Stimulated activated CD8-positive, alpha-beta memory T cell treated with anti-CD3 and anti-CD28 coated beads, Interleukin-4, amount 100 ng/mL, for 1 hour (primary cell): Measurements from ENCODE around the gene SEC61G.

Experiments used
- DNase-seq, 2 donors: peaks; one replicate each; pipeline ENCODE4 v3.0.0-alpha.2; 2020; ENCODE audit warnings: low read depth in 2 of 2, low spot score in 1 of 2

SEC61G gene

DNA sequence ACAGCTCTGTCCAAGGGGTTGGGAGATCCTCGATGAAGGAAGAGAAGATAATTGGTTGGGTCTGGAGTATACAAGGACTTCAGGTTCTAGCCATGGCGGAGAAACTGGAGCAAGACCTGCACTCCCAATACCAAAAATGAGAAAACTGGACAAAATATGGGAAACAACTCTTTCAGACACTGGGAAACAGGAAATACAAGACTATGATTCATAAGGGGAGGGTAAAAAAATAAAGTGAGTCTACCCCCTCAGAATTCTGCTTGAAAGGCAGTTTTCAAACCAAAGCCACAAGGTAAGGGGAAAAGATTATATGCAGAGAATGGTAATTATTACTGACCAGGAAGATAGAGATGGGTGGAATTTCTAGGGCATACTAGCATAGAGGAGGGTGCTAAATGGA, 10.2 kb upstream of the SEC61G start:
- DNase-seq = no peak

DNA sequence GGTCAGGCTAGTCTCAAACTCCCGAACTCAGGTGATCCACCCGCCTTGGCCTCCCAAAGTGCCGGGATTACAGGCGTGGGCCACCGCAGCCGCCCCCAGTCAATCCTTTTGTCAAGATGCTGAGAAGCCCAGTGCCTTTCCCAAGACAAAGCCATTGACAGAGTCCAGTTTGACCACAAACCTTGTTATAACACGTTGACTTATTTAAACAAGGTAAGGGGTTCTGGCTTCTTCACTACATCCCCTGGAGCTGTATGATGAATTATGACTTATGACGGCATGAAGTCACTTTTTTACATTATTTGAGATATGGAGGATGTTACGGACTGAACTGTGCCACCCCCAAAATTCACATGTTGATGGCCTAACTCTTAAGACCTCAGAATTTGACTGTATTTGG, 5.8 kb upstream of the SEC61G start:
- no peak for DNase-seq

DNA sequence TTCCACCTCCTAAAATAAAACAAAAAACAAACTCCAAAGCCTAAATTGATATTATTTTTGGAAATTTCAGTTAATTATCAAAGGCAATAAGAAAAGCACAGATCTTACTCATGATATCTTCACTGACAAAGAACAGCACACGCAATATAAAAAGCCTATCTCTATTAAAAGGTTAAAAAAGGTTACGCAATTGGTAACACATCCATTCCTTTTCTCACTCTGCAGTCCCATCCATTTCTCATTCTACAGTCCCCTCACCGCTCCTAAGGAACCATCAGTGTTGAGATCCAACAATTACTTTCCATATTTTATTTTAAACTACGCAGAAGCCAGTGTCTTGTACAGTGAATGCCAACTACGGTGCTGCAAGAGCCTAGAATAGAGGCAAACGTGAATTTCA, 1.3 kb downstream of the SEC61G start:
- DNase-seq = no peak

DNA sequence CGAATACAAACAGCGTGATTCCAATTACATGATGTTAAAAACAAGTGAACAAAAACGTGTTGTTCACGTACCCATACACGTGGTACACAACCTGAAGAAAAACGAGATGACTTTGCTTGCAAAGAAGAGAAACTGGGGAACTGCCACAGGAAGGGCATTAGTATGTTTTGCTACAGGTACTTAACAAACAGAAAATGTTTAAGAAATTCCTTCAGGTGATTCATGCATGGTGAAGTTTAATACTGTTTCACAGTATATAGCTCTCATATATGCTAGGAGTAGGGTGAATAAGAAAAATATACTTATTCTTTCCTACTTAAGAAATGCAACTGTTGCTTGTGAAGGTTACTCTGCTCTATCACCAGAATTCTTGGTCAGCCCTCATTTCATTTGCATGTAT, 9.8 kb downstream of the SEC61G start:
- DNase-seq = no peak

GRCh38 chr7:54747234-54747633, 11.8 kb downstream of the SEC61G start:
- no peak for DNase-seq

GRCh38 chr7:54743580-54743979, 15.4 kb downstream of the SEC61G start:
- no peak for DNase-seq

DNA sequence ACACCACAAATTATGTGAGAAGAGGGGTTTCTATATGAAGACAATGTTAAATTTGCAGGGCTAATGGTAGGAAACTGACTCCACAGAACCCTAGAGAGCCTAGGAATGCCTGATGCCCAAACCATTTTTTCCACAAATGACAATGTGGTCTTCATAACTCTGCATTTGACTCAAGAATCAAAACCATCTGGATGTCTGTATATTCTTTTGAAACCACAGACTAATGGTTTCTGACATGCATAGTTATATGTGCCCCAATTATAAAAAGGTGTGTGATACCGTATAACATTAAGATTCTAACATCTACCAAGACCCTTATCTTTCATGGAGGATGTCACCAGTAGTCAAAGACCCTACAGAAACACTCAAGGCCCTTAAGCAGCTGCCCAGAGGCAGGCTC, 20.3 kb downstream of the SEC61G start:
- DNase-seq = no peak

- DNase-seq = no peak
Observed at GRCh38 chr7:54729107-54729506, 29.9 kb downstream of the SEC61G start.

- DNase-seq = no peak
Observed at GRCh38 chr7:54728411-54728810, 30.6 kb downstream of the SEC61G start.

- DNase-seq = no peak
Observed at GRCh38 chr7:54725255-54725654, 33.8 kb downstream of the SEC61G start.

DNA sequence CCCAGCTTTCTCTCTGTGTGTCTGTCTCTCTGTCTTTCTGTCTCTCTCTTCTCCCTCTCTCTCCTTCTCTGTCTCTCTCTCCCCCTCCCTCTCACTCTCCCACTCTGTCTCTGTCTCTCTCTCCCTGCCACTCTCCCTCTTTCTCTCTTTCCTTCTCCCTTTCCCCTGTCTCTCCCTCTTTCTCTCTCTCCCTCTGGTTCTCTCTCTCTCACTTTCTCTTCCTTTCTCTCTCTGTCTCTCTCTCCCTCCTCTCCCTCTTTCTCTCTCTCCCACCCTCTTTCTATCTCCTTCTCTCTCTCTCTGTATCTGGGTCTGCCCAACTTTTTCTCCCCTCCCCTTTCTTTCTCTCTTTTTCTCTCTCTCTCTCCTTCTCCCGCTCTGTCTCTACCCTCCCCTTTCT, 36.5 kb downstream of the SEC61G start:
- no peak for DNase-seq

- DNase-seq = no peak
Observed at GRCh38 chr7:54722026-54722425, 37.0 kb downstream of the SEC61G start.

GRCh38 chr7:54719974-54720373, 39.0 kb downstream of the SEC61G start:
- DNase-seq = no peak

GRCh38 chr7:54719425-54719824, 39.6 kb downstream of the SEC61G start:
- DNase-seq = no peak

GRCh38 chr7:54712820-54713219, 46.2 kb downstream of the SEC61G start:
- DNase-seq = no peak

DNA sequence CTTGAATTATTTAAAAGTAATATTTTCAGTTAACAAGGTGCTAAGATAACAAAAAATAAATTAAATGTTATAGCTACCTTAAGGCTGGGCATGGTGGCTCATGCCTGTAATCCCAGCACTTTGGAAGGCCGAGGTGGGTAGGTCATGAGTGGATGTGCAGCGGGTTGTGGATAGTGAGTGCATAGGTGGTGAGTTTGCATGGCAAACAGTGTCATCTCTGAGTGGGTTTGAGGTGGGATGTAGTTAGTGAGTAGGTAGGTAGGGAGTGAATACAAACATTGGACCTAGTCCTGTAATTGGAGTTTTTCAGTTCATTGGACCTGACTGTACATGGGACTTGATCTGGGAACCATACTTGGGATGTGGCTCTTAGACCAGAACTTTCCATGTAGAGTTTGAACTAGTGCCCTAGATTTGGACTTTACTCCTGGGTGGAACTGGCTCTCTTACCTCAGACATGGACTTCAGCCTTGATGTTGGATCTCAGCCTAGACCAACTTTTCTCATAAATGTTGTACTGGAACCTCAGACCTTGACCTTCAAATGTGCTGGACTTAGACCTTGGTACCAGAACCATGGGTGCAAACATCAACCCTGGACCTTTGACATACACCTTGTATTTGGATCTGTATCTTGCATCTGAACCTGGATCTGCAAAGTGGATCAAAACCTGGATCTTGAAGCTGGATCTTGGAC, 47.0 kb downstream of the SEC61G start:
- no peak for DNase-seq

GRCh38 chr7:54709283-54709682, 49.7 kb downstream of the SEC61G start:
- DNase-seq = no peak

DNA sequence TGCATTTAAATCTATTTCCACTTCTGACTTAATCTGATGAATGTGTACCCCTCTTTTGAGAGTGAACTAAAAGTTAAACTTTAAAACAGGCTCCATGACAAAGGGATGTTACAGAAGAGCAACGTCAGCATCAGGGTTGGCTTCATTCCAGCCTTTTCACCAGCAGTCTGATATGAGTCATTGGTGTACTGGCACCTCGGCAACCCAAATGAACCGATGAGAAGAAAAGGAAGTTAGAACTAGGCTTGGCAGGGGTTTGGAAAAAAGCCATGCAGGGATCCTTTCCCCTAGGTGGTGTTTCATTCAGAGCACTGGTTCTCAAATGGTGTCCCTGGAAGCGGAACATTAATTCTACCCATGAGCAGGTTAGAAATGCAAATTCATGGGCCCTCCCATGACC, 53.6 kb downstream of the SEC61G start:
- DNase-seq = no peak

DNA sequence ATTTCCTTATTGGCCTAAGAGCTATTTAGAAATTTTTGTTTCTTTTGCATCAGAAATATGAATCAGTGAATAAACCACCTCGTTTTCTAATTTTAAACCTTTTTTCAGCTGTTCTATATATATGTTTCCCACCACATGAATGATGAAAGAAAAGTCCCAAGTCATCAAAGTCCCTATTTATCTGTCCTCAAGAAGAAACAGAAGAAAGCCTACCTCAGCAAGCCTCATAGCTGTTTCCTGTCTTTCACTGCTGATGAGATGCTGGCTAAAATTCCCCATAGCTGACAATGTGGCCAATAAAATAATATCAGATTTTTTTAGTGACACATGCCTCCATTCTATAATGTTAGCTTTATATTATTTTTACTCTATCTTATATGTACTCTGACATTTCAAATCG, 54.2 kb downstream of the SEC61G start:
- no peak for DNase-seq
